Naive thymus-derived CD8-positive, alpha-beta T cell (primary cell): ENCODE measurements around the gene GAS6. TPM values are rescaled to one million over a fixed set of nuclear protein-coding genes. Genes with fewer than 3 reads are reported as not detected.

ENCODE experiments used
- ATAC-seq, 2 donors: fragments of 150-1000 bp; cut with Tn5 transposase in 1 of 2; sonication (Bioruptor Pico), chemical (Tn5 transposase) in 1 of 2; 1 replicate in 1 of 2; 2 replicates in 1 of 2; pipeline ENCODE4 v1.10.0; 2021; ENCODE audit warnings: mild to moderate bottlenecking in 2 of 2, moderate library complexity in 2 of 2
- POLR2A ChIA-PET: fragments of 350-600 bp; sonication (Branson Sonifier 250); formaldehyde crosslinking; loops from one replicate; lab custom pipeline; 2021; ENCODE audit warnings: antibody characterized with exemption; lab: Charles Lee
- DNase-seq, 10 donors: peaks; one replicate each; pipeline versions ENCODE4 v3.0.0 to v3.0.0-alpha.2; 2020 to 2022
- H3K27ac Mint-ChIP-seq, 10 donors: one replicate each; pipeline ENCODE4 v1.8.0; 2020 to 2022; ENCODE audit warnings: mild to moderate bottlenecking in 10 of 10, mixed read lengths in 10 of 10, moderate library complexity in 4 of 10, inconsistent platforms in 1 of 10
- H3K27me3 Mint-ChIP-seq, 5 donors: one replicate each; pipeline ENCODE4 v1.8.0; 2021 to 2022; ENCODE audit warnings: mixed read lengths in 5 of 5
- H3K36me3 Mint-ChIP-seq, 3 donors: one replicate each; pipeline ENCODE4 v1.8.0; 2020 to 2022; ENCODE audit warnings: mixed read lengths in 3 of 3, mild to moderate bottlenecking in 2 of 3, inconsistent platforms in 1 of 3
- H3K4me1 Mint-ChIP-seq, 4 donors: one replicate each; pipeline ENCODE4 v1.8.0; 2021 to 2022; ENCODE audit warnings: mixed read lengths in 4 of 4
- H3K4me3 Mint-ChIP-seq, 10 donors: one replicate each; pipeline ENCODE4 v1.8.0; 2020 to 2022; ENCODE audit warnings: mild to moderate bottlenecking in 10 of 10, mixed read lengths in 10 of 10, moderate library complexity in 6 of 10, inconsistent platforms in 1 of 10
- H3K9me3 Mint-ChIP-seq, 9 donors: one replicate each; pipeline ENCODE4 v1.8.0; 2020 to 2022; ENCODE audit warnings: mixed read lengths in 9 of 9, mild to moderate bottlenecking in 3 of 9, inconsistent platforms in 1 of 9, moderate library complexity in 1 of 9
- polyA plus RNA-seq, 3 donors: library from polyadenylated mRNA; unstranded; fragments of 300-500 nt; fragmentation: Illumina TruSeq; gene quantifications; one replicate each; pipeline ENCODE4 v1.2.3, GENCODE V29; 2021
- total RNA-seq, 8 experiments: library from RNA in 2 of 8; stranded (reverse) in 2 of 8; gene quantifications; one replicate each; pipeline ENCODE4 v1.2.3 and lab custom pipeline; 2021 to 2026

The GAS6 gene
- total and polyA plus RNA-seq, 5 experiments from 2014 or later: 0.19 to 2.4 (median 1.2) TPM; not detected in 1

- no peaks in the 10 kb centered on the region for H3K36me3 Mint-ChIP-seq
- no peak for DNase-seq
- no peak for ATAC-seq
- H3K4me1 Mint-ChIP-seq: peaks cover 0 to 1% (median 0%) of the 10 kb centered on the region in 4 donors
- H3K4me3 Mint-ChIP-seq: no peak overlapping the region
- H3K27ac Mint-ChIP-seq: no peak overlapping the region
- POLR2A ChIA-PET: no interaction called here
- H3K9me3 Mint-ChIP-seq: peaks cover 0 to 4% (median 0%) of the 10 kb centered on the region in 9 donors
- H3K27me3 Mint-ChIP-seq: peaks cover 3 to 26% (median 19%) of the 10 kb centered on the region in 5 donors
Observed at GRCh38 chr13:113783200-113783881, 80.5 kb downstream of the GAS6 start.

GRCh38 chr13:113782472-113782871, 81.4 kb downstream of the GAS6 start:
- Mint-ChIP-seq H3K27me3 (peaks cover 3 to 28% (median 21%) of the 10 kb centered on the region in 5 donors), H3K27ac (no peak overlapping the region), H3K9me3 (peaks cover 0 to 4% (median 0%) of the 10 kb centered on the region in 9 donors), H3K4me1 (peaks cover 0 to 1% (median 0%) of the 10 kb centered on the region in 4 donors), H3K36me3 (no peaks in the 10 kb centered on the region), H3K4me3 (no peak overlapping the region)
- POLR2A ChIA-PET: no interaction called here
- ATAC-seq (no peak), DNase-seq (no peak)

- POLR2A ChIA-PET: no interaction called here
- Mint-ChIP-seq H3K4me3 (no peak overlapping the region), H3K36me3 (no peaks in the 10 kb centered on the region), H3K9me3 (peaks cover 0 to 4% (median 0%) of the 10 kb centered on the region in 9 donors), H3K27ac (no peak overlapping the region), H3K4me1 (peaks cover 0 to 3% (median 0%) of the 10 kb centered on the region in 4 donors), H3K27me3 (peaks cover 5 to 36% (median 23%) of the 10 kb centered on the region in 5 donors)
- DNase-seq: no peak
- ATAC-seq: no peak
Observed at GRCh38 chr13:113781571-113781970, 82.3 kb downstream of the GAS6 start.

GRCh38 chr13:113777311-113778260, 86.3 kb downstream of the GAS6 start:
- DNase-seq (no peak), ATAC-seq (peak in 1 of 2 donors; percentile 32)
- Mint-ChIP-seq H3K36me3 (peaks cover 0 to 3% (median 0%) of the 10 kb centered on the region in 3 donors), H3K9me3 (peaks cover 0 to 6% (median 2%) of the 10 kb centered on the region in 9 donors), H3K4me1 (peaks cover 0 to 2% (median 0%) of the 10 kb centered on the region in 4 donors), H3K27me3 (peaks cover 2 to 30% (median 15%) of the 10 kb centered on the region in 5 donors), H3K27ac (peak overlapping the region in 1 of 10 donors; percentile 56), H3K4me3 (no peak overlapping the region)
- POLR2A ChIA-PET: no interaction called here

- ATAC-seq: no peak
- DNase-seq: no peak
- Mint-ChIP-seq H3K27ac (no peak overlapping the region), H3K4me1 (peaks cover 0 to 2% (median under 1%) of the 10 kb centered on the region in 4 donors), H3K36me3 (peaks cover 0 to 6% (median 0%) of the 10 kb centered on the region in 3 donors), H3K4me3 (no peak overlapping the region), H3K27me3 (peaks cover 2 to 30% (median 15%) of the 10 kb centered on the region in 5 donors), H3K9me3 (peaks cover 0 to 11% (median 6%) of the 10 kb centered on the region in 9 donors)
- POLR2A ChIA-PET: no interaction called here
Observed at GRCh38 chr13:113776231-113777125, 87.4 kb downstream of the GAS6 start.

GRCh38 chr13:113775451-113776145, 88.3 kb downstream of the GAS6 start:
- POLR2A ChIA-PET: no interaction called here
- Mint-ChIP-seq H3K4me3 (no peak overlapping the region), H3K36me3 (peaks cover 0 to 6% (median 0%) of the 10 kb centered on the region in 3 donors), H3K9me3 (peaks cover 0 to 11% (median 6%) of the 10 kb centered on the region in 9 donors), H3K27ac (no peak overlapping the region), H3K27me3 (peaks cover 2 to 30% (median 15%) of the 10 kb centered on the region in 5 donors), H3K4me1 (peaks cover 0 to 2% (median under 1%) of the 10 kb centered on the region in 4 donors)
- ATAC-seq: no peak
- no peak for DNase-seq

- Mint-ChIP-seq H3K4me1 (peaks cover 0 to 2% (median under 1%) of the 10 kb centered on the region in 4 donors), H3K27ac (no peak overlapping the region), H3K36me3 (peaks cover 0 to 6% (median 0%) of the 10 kb centered on the region in 3 donors), H3K27me3 (peaks cover 2 to 27% (median 14%) of the 10 kb centered on the region in 5 donors), H3K4me3 (no peak overlapping the region), H3K9me3 (peaks cover 0 to 11% (median 6%) of the 10 kb centered on the region in 9 donors)
- POLR2A ChIA-PET: no interaction called here
- DNase-seq (no peak), ATAC-seq (no peak)
Observed at GRCh38 chr13:113774177-113775107, 89.4 kb downstream of the GAS6 start.

GRCh38 chr13:113771709-113772331, 92.1 kb downstream of the GAS6 start:
- H3K27me3 Mint-ChIP-seq: peaks cover 0 to 8% (median 1%) of the 10 kb centered on the region in 5 donors
- DNase-seq (no peak), ATAC-seq (no peak)
- no peak overlapping the region for H3K27ac Mint-ChIP-seq
- no peak overlapping the region for H3K4me3 Mint-ChIP-seq
- POLR2A ChIA-PET: no interaction called here
- H3K4me1 Mint-ChIP-seq: peaks cover 0 to 2% (median 0%) of the 10 kb centered on the region in 4 donors
- peaks cover 0 to 6% (median 0%) of the 10 kb centered on the region in 3 donors for H3K36me3 Mint-ChIP-seq
- H3K9me3 Mint-ChIP-seq: peaks cover 0 to 11% (median 5%) of the 10 kb centered on the region in 9 donors

GRCh38 chr13:113770937-113771336, 92.9 kb downstream of the GAS6 start:
- Mint-ChIP-seq H3K27me3 (peaks cover 0 to 4% (median 0%) of the 10 kb centered on the region in 5 donors), H3K4me1 (peaks cover 0 to 2% (median 0%) of the 10 kb centered on the region in 4 donors), H3K4me3 (no peak overlapping the region), H3K27ac (no peak overlapping the region), H3K9me3 (peaks cover 0 to 11% (median 5%) of the 10 kb centered on the region in 9 donors), H3K36me3 (peaks cover 0 to 6% (median 0%) of the 10 kb centered on the region in 3 donors)
- no peak for ATAC-seq
- DNase-seq: no peak
- POLR2A ChIA-PET: no interaction called here
